ENCODE measurements around the gene AGMO. TPM values are rescaled to one million over a fixed set of nuclear protein-coding genes. Genes with fewer than 3 reads are reported as not detected.

The AGMO gene
- polyA plus RNA-seq (2013, experiment 1 of 2), result 0.11 TPM
- 0.11 TPM for polyA plus RNA-seq (2013, experiment 2 of 2)

DNA sequence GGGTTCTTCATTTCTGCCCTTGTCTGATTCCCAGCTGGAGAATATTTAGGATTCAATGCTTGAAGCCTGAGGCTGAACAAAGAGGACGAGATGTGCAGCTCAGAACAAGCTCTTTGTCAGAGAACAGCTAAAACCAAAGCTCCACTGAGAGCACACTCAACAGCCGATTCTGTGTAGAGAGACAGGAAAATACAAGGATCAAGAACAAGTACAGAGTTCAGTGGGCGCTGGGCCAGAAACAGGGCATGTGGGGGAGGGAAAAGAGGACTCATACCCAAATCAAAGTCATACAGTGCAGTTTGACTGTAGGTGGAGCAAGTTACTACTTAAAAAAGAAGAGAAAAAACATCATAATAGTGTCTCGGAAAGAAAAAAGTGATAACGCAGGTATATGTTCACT, at the start of gene AGMO:
Gene AGMO (minus strand): TSS at position 181 of the 400 bp plus-strand sequence.
- Histone ChIP-seq H3K27me3 (ENCODE audit: control insufficient read depth in 3 of 3, insufficient read depth in 3 of 3, low read depth in 1 of 3, low read length in 3 of 3) (no peaks in the 10 kb centered on the region), H3K36me3 (replicated peaks in 1 of 2; ENCODE audit: control insufficient read depth in 2 of 2, insufficient read depth in 2 of 2, low read length in 2 of 2) (no peaks in the 10 kb centered on the region), H3K4me1 (ENCODE audit: control insufficient read depth in 2 of 2, insufficient read depth in 1 of 2, low read depth in 1 of 2, low read length in 2 of 2) (peaks cover 4% of the 10 kb centered on the region in 2 donors), H3K23ac (ENCODE audit: low read depth, low read length, poor library complexity) (no peak within 1 kb of the TSS), H3K4ac (ENCODE audit: low read length) (no peak within 1 kb of the TSS), H2BK120ac (ENCODE audit: low read depth, low read length) (no peak within 1 kb of the TSS), H3K9ac (ENCODE audit: low read depth, low read length, poor library complexity) (no peak within 1 kb of the TSS), H2AFZ (ENCODE audit: low read length) (peak within 1 kb of the TSS; percentile 65), H2BK12ac (ENCODE audit: low read length) (no peak within 1 kb of the TSS), H3K14ac (ENCODE audit: low read length) (no peak within 1 kb of the TSS), H3K4me3 (ENCODE audit: low read length in 2 of 2) (no peak within 1 kb of the TSS), H2BK15ac (ENCODE audit: low read length) (no peak within 1 kb of the TSS), H3K79me1 (ENCODE audit: low read depth, low read length) (no peaks in the 10 kb centered on the region), H3K27ac (replicated peaks; ENCODE audit: low read length) (no peak within 1 kb of the TSS), H3K18ac (ENCODE audit: low read length) (no peak within 1 kb of the TSS), H4K91ac (ENCODE audit: low read depth, low read length, poor library complexity) (no peak within 1 kb of the TSS), H3K4me2 (ENCODE audit: insufficient read depth, low read length, poor library complexity, severe bottlenecking) (no peak within 1 kb of the TSS), H4K8ac (ENCODE audit: low read depth, low read length) (no peak within 1 kb of the TSS), H2BK5ac (ENCODE audit: low read length) (no peak within 1 kb of the TSS), H3K9me3 (replicated peaks in 1 of 2; ENCODE audit: control insufficient read depth in 2 of 2, insufficient read depth in 1 of 2, low read depth in 1 of 2, low read length in 2 of 2) (peaks cover 0 to 2% of the 10 kb centered on the region in 2 donors), H2AK5ac (ENCODE audit: low read depth, low read length) (no peak within 1 kb of the TSS)
- WGBS, 2 donors (ENCODE audit: extremely low coverage in 2 of 2, insufficient read length in 2 of 2, insufficient replicate concordance in 1 of 2), result no CpG with 5 or more reads among the region's 5 CpGs
- DNase-seq (ENCODE audit: low spot score), result peak; percentile 6

DNA sequence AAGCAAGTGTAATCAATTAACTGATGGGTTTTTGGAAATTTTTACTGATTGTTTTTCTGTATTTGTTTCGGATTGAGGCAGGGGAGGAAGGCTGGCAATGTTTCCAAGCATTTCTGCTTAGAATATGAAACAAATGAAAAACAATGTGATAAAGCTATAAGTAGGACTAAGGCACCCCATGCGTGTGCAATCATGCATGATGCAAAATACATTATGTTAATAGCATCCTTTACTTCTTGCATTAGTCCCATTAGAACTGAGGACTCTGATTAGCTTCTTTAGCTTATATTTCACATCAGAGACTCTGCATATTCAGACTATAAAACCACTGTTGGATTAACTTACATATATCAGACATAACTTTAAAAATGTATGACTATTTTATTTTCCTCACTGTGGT, 48.7 kb upstream of the AGMO start:
- no peak overlapping the region for H3K4me3 ChIP-seq (ENCODE audit: low read length in 2 of 2)
- no peak overlapping the region for H2BK120ac ChIP-seq (ENCODE audit: low read depth, low read length)
- no peak overlapping the region for H2BK12ac ChIP-seq (ENCODE audit: low read length)
- H3K14ac ChIP-seq (ENCODE audit: low read length), result no peak overlapping the region
- no peaks in the 10 kb centered on the region for H3K4me1 ChIP-seq (ENCODE audit: control insufficient read depth in 2 of 2, insufficient read depth in 1 of 2, low read depth in 1 of 2, low read length in 2 of 2)
- no peak overlapping the region for H3K18ac ChIP-seq (ENCODE audit: low read length)
- H2BK5ac ChIP-seq (ENCODE audit: low read length), result no peak overlapping the region
- H3K23ac ChIP-seq (ENCODE audit: low read depth, low read length, poor library complexity), result no peak overlapping the region
- no peak overlapping the region for H3K4ac ChIP-seq (ENCODE audit: low read length)
- H3K9ac ChIP-seq (ENCODE audit: low read depth, low read length, poor library complexity), result no peak overlapping the region
- no peaks in the 10 kb centered on the region for H3K9me3 ChIP-seq (replicated peaks in 1 of 2; ENCODE audit: control insufficient read depth in 2 of 2, insufficient read depth in 1 of 2, low read depth in 1 of 2, low read length in 2 of 2)
- H4K91ac ChIP-seq (ENCODE audit: low read depth, low read length, poor library complexity), result no peak overlapping the region
- H3K4me2 ChIP-seq (ENCODE audit: insufficient read depth, low read length, poor library complexity, severe bottlenecking), result no peak overlapping the region
- H2AFZ ChIP-seq (ENCODE audit: low read length), result no peak overlapping the region
- no peaks in the 10 kb centered on the region for H3K27me3 ChIP-seq (ENCODE audit: control insufficient read depth in 3 of 3, insufficient read depth in 3 of 3, low read depth in 1 of 3, low read length in 3 of 3)
- H3K79me1 ChIP-seq (ENCODE audit: low read depth, low read length), result no peaks in the 10 kb centered on the region
- H2BK15ac ChIP-seq (ENCODE audit: low read length), result no peak overlapping the region
- no peak overlapping the region for H4K8ac ChIP-seq (ENCODE audit: low read depth, low read length)
- no peak for DNase-seq (ENCODE audit: low spot score)
- WGBS, 2 donors (ENCODE audit: extremely low coverage in 2 of 2, insufficient read length in 2 of 2, insufficient replicate concordance in 1 of 2), result no CpG with 5 or more reads among the region's 2 CpGs
- H3K27ac ChIP-seq (replicated peaks; ENCODE audit: low read length), result no peak overlapping the region
- H3K36me3 ChIP-seq (replicated peaks in 1 of 2; ENCODE audit: control insufficient read depth in 2 of 2, insufficient read depth in 2 of 2, low read length in 2 of 2), result no peaks in the 10 kb centered on the region
- no peak overlapping the region for H2AK5ac ChIP-seq (ENCODE audit: low read depth, low read length)

DNA sequence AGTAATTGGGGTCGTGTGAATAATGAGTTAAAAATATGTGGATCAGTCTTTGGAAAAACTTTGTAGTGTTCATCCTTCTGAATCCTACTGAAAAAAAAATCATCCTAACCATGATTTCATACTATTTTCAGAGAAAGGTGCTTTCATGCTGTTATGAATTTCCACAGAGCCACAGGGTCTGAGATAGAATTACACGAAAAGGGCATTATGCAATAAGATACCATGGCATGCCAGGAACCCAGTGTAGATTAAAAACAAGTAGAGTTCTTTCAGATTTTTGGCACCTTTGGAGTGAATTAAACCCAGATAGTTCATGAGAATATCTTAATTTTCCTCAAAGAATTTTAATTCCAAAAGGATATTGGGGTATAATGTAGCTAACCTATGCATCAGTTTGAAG, 47.5 kb upstream of the AGMO start:
- no peak overlapping the region for H2BK120ac ChIP-seq (ENCODE audit: low read depth, low read length)

DNA sequence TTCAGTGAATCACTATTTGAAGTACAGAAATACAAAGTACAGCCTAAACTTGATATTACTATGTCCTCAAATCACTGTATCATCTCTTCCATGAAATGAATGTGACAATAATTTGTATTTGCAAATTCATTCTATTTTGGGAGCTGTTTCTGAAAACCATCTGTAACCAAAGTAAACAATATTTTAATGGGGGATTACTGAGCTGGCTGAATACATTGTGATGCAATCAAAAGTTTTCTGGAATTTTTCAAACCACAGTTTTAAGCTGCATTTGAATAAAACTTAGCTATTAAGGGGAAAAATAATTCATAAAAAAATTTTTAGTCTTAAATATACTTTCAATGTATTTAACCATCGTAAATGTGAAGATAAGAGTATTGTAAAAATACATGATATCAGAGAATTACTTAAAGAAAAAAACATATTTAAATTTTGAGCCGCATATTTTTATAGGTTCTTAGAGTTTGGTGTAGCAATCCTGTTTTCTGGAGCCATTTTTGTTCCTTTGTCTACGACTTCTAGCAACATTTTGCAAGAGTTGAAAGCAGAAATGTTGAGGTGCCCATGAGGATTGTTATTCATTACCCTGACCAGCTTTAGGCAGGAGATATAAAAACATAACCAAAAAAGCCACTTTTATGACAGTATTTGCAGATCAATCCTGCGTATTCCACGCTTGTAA, 45.9 kb upstream of the AGMO start:
- no CpG with 5 or more reads among the region's 5 CpGs for WGBS, 2 donors (ENCODE audit: extremely low coverage in 2 of 2, insufficient read length in 2 of 2, insufficient replicate concordance in 1 of 2)
- Histone ChIP-seq H2AK5ac (ENCODE audit: low read depth, low read length) (no peak overlapping the region), H3K4ac (ENCODE audit: low read length) (no peak overlapping the region), H2BK5ac (ENCODE audit: low read length) (no peak overlapping the region), H3K18ac (ENCODE audit: low read length) (no peak overlapping the region), H3K4me1 (ENCODE audit: control insufficient read depth in 2 of 2, insufficient read depth in 1 of 2, low read depth in 1 of 2, low read length in 2 of 2) (no peaks in the 10 kb centered on the region), H3K4me2 (ENCODE audit: insufficient read depth, low read length, poor library complexity, severe bottlenecking) (no peak overlapping the region), H3K27ac (replicated peaks; ENCODE audit: low read length) (no peak overlapping the region), H2BK120ac (ENCODE audit: low read depth, low read length) (no peak overlapping the region), H4K91ac (ENCODE audit: low read depth, low read length, poor library complexity) (no peak overlapping the region), H4K8ac (ENCODE audit: low read depth, low read length) (no peak overlapping the region), H3K27me3 (ENCODE audit: control insufficient read depth in 3 of 3, insufficient read depth in 3 of 3, low read depth in 1 of 3, low read length in 3 of 3) (no peaks in the 10 kb centered on the region), H2BK12ac (ENCODE audit: low read length) (no peak overlapping the region), H3K4me3 (ENCODE audit: low read length in 2 of 2) (no peak overlapping the region), H3K23ac (ENCODE audit: low read depth, low read length, poor library complexity) (no peak overlapping the region), H3K14ac (ENCODE audit: low read length) (no peak overlapping the region), H2AFZ (ENCODE audit: low read length) (no peak overlapping the region), H3K79me1 (ENCODE audit: low read depth, low read length) (no peaks in the 10 kb centered on the region), H2BK15ac (ENCODE audit: low read length) (no peak overlapping the region), H3K9ac (ENCODE audit: low read depth, low read length, poor library complexity) (no peak overlapping the region), H3K9me3 (replicated peaks in 1 of 2; ENCODE audit: control insufficient read depth in 2 of 2, insufficient read depth in 1 of 2, low read depth in 1 of 2, low read length in 2 of 2) (no peaks in the 10 kb centered on the region), H3K36me3 (replicated peaks in 1 of 2; ENCODE audit: control insufficient read depth in 2 of 2, insufficient read depth in 2 of 2, low read length in 2 of 2) (no peaks in the 10 kb centered on the region)
- no peak for DNase-seq (ENCODE audit: low spot score)

More for the DNA sequence above, 47.5 kb upstream of the AGMO start:
- no peak overlapping the region for H3K27ac ChIP-seq (replicated peaks; ENCODE audit: low read length)
- no peaks in the 10 kb centered on the region for H3K36me3 ChIP-seq (replicated peaks in 1 of 2; ENCODE audit: control insufficient read depth in 2 of 2, insufficient read depth in 2 of 2, low read length in 2 of 2)
- no peaks in the 10 kb centered on the region for H3K79me1 ChIP-seq (ENCODE audit: low read depth, low read length)
- H4K8ac ChIP-seq (ENCODE audit: low read depth, low read length), result no peak overlapping the region
- no peak overlapping the region for H2BK5ac ChIP-seq (ENCODE audit: low read length)
- H3K23ac ChIP-seq (ENCODE audit: low read depth, low read length, poor library complexity), result no peak overlapping the region
- H3K4ac ChIP-seq (ENCODE audit: low read length), result no peak overlapping the region
- no peaks in the 10 kb centered on the region for H3K9me3 ChIP-seq (replicated peaks in 1 of 2; ENCODE audit: control insufficient read depth in 2 of 2, insufficient read depth in 1 of 2, low read depth in 1 of 2, low read length in 2 of 2)
- H3K14ac ChIP-seq (ENCODE audit: low read length), result no peak overlapping the region
- H2BK12ac ChIP-seq (ENCODE audit: low read length), result no peak overlapping the region
- H2AFZ ChIP-seq (ENCODE audit: low read length), result no peak overlapping the region
- DNase-seq (ENCODE audit: low spot score), result no peak
- no peaks in the 10 kb centered on the region for H3K27me3 ChIP-seq (ENCODE audit: control insufficient read depth in 3 of 3, insufficient read depth in 3 of 3, low read depth in 1 of 3, low read length in 3 of 3)
- H2BK15ac ChIP-seq (ENCODE audit: low read length), result no peak overlapping the region
- H4K91ac ChIP-seq (ENCODE audit: low read depth, low read length, poor library complexity), result no peak overlapping the region
- no peaks in the 10 kb centered on the region for H3K4me1 ChIP-seq (ENCODE audit: control insufficient read depth in 2 of 2, insufficient read depth in 1 of 2, low read depth in 1 of 2, low read length in 2 of 2)
- 100% methylated on average over 1 of the region's 2 CpGs; no CpG with 5 or more reads in 1 of the 2 donors for WGBS, 2 donors (ENCODE audit: extremely low coverage in 2 of 2, insufficient read length in 2 of 2, insufficient replicate concordance in 1 of 2)
- no peak overlapping the region for H3K9ac ChIP-seq (ENCODE audit: low read depth, low read length, poor library complexity)
- H2AK5ac ChIP-seq (ENCODE audit: low read depth, low read length), result no peak overlapping the region
- H3K4me3 ChIP-seq (ENCODE audit: low read length in 2 of 2), result no peak overlapping the region
- no peak overlapping the region for H3K18ac ChIP-seq (ENCODE audit: low read length)
- H3K4me2 ChIP-seq (ENCODE audit: insufficient read depth, low read length, poor library complexity, severe bottlenecking), result no peak overlapping the region
